GM21723 (cell line): ENCODE results near the gene GADD45G.

Experiments
- ATAC-seq: cut with Tn5 transposase; IDR thresholded peaks from one replicate; pipeline ENCODE4 v1.9.1; 2021; ENCODE audit warnings: mild to moderate bottlenecking, moderate library complexity; ENCODE audit not compliant: unreplicated experiment

GADD45G gene

GRCh38 chr9:89592213-89592815 lies 12.5 kb upstream of the GADD45G start:
- ATAC-seq: no peak

GRCh38 chr9:89592963-89593726 lies 11.7 kb upstream of the GADD45G start:
- ATAC-seq: no peak

- no peak for ATAC-seq
Measured at GRCh38 chr9:89593727-89594427, 10.9 kb upstream of the GADD45G start.

GRCh38 chr9:89594811-89595550 lies 9.8 kb upstream of the GADD45G start:
- no peak for ATAC-seq

GRCh38 chr9:89595646-89596045 lies 9.2 kb upstream of the GADD45G start:
- no peak for ATAC-seq

- no peak for ATAC-seq
Measured at GRCh38 chr9:89596937-89597555, 7.8 kb upstream of the GADD45G start.

GRCh38 chr9:89597711-89598362 lies 7.0 kb upstream of the GADD45G start:
- ATAC-seq: no peak

GRCh38 chr9:89598363-89598713 lies 6.5 kb upstream of the GADD45G start:
- no peak for ATAC-seq

- ATAC-seq: no peak
Measured at GRCh38 chr9:89598926-89599325, 5.9 kb upstream of the GADD45G start.

- ATAC-seq: no peak
Measured at GRCh38 chr9:89600831-89601230, 4.0 kb upstream of the GADD45G start.

- no peak for ATAC-seq
Measured at GRCh38 chr9:89601306-89601705, 3.5 kb upstream of the GADD45G start.

- no peak for ATAC-seq
Measured at GRCh38 chr9:89601856-89602562, 2.8 kb upstream of the GADD45G start.

- ATAC-seq: peak; percentile 43
Measured at GRCh38 chr9:89602978-89603766, 1.6 kb upstream of the GADD45G start.

GRCh38 chr9:89603767-89604665 lies 796 bp upstream of the GADD45G start:
- ATAC-seq: no peak

- ATAC-seq: no peak
Measured at GRCh38 chr9:89605465-89606048, 745 bp downstream of the GADD45G start.

- ATAC-seq: no peak
Measured at GRCh38 chr9:89606049-89606623, 1.3 kb downstream of the GADD45G start.

GRCh38 chr9:89606624-89607311 lies 2.0 kb downstream of the GADD45G start:
- ATAC-seq: no peak
